ENCODE data around the gene NRAP. TPM values are rescaled to one million over a fixed set of nuclear protein-coding genes. Genes with fewer than 3 reads are reported as not detected.

The NRAP gene
- polyA plus RNA-seq, 3 donors = not detected

- no peak overlapping the region for H3K27ac ChIP-seq (ENCODE audit: low read depth in 1 of 2, low read length in 2 of 2)
- no peak overlapping the region for H3K4me2 ChIP-seq (replicated peaks; ENCODE audit: extremely low read depth, low read length, poor library complexity, severe bottlenecking)
- no peaks in the 10 kb centered on the region for H3K9me3 ChIP-seq (replicated peaks in 1 of 2; ENCODE audit: control insufficient read depth in 1 of 2, insufficient read depth in 1 of 2, low read length in 2 of 2)
- intact Hi-C loops (cut with micrococcal nuclease) = no loop called here
- H3K9ac ChIP-seq (ENCODE audit: insufficient read depth, low read length, poor library complexity, severe bottlenecking) = no peak overlapping the region
- Mint-ChIP-seq H3K27ac (no peak overlapping the region), H3K36me3 (no peaks in the 10 kb centered on the region), H3K27me3 (ENCODE audit: low read depth in 3 of 3) (peaks cover 21 to 29% (median 24%) of the 10 kb centered on the region in 3 donors), H3K4me3 (no peak overlapping the region), H3K4me1 (no peaks in the 10 kb centered on the region), H3K9me3 (no peaks in the 10 kb centered on the region)
- no peak for DNase-seq
- no peak overlapping the region for H2AFZ ChIP-seq (ENCODE audit: insufficient read depth, low read depth, low read length, poor library complexity, severe bottlenecking)
- 71% methylated on average over 4 of the region's 9 CpGs for WGBS (ENCODE audit: insufficient coverage)
- H3K27me3 ChIP-seq (ENCODE audit: control insufficient read depth in 2 of 2, insufficient read depth in 2 of 2, low read length in 2 of 2) = peaks cover 12 to 14% of the 10 kb centered on the region in 2 donors
- H4K20me1 ChIP-seq (ENCODE audit: insufficient read depth, low read length) = no peaks in the 10 kb centered on the region
- no peaks in the 10 kb centered on the region for H3K4me1 ChIP-seq (ENCODE audit: control insufficient read depth in 1 of 2, insufficient read depth in 2 of 2, low read length in 2 of 2)
- no peak overlapping the region for H3K4me3 ChIP-seq (replicated peaks in 1 of 3; ENCODE audit: low read depth in 2 of 3, low read length in 3 of 3)
- H3K36me3 ChIP-seq (replicated peaks in 1 of 2; ENCODE audit: control insufficient read depth in 1 of 2, insufficient read depth in 2 of 2, low read length in 2 of 2) = no peaks in the 10 kb centered on the region
- H3K79me2 ChIP-seq (ENCODE audit: insufficient read depth, low read length) = no peaks in the 10 kb centered on the region
- no peak for TF ChIP-seq CTCF (IDR thresholded peaks at IDR 0.05)
Observed at GRCh38 chr10:113620936-113621335, 42.9 kb downstream of the NRAP start.

GRCh38 chr10:113620511-113620910 is 43.3 kb downstream of the NRAP start:
- Histone ChIP-seq H3K79me2 (ENCODE audit: insufficient read depth, low read length) (no peaks in the 10 kb centered on the region), H3K9me3 (replicated peaks in 1 of 2; ENCODE audit: control insufficient read depth in 1 of 2, insufficient read depth in 1 of 2, low read length in 2 of 2) (no peaks in the 10 kb centered on the region), H4K20me1 (ENCODE audit: insufficient read depth, low read length) (no peaks in the 10 kb centered on the region), H3K9ac (ENCODE audit: insufficient read depth, low read length, poor library complexity, severe bottlenecking) (no peak overlapping the region), H3K4me1 (ENCODE audit: control insufficient read depth in 1 of 2, insufficient read depth in 2 of 2, low read length in 2 of 2) (no peaks in the 10 kb centered on the region), H2AFZ (ENCODE audit: insufficient read depth, low read depth, low read length, poor library complexity, severe bottlenecking) (no peak overlapping the region), H3K36me3 (replicated peaks in 1 of 2; ENCODE audit: control insufficient read depth in 1 of 2, insufficient read depth in 2 of 2, low read length in 2 of 2) (no peaks in the 10 kb centered on the region), H3K4me3 (replicated peaks in 1 of 3; ENCODE audit: low read depth in 2 of 3, low read length in 3 of 3) (no peak overlapping the region), H3K4me2 (replicated peaks; ENCODE audit: extremely low read depth, low read length, poor library complexity, severe bottlenecking) (no peak overlapping the region), H3K27ac (ENCODE audit: low read depth in 1 of 2, low read length in 2 of 2) (no peak overlapping the region), H3K27me3 (ENCODE audit: control insufficient read depth in 2 of 2, insufficient read depth in 2 of 2, low read length in 2 of 2) (peaks cover 12 to 14% of the 10 kb centered on the region in 2 donors)
- DNase-seq = no peak
- H3K27me3 Mint-ChIP-seq (ENCODE audit: low read depth in 3 of 3) = peaks cover 21 to 32% (median 24%) of the 10 kb centered on the region in 3 donors
- H3K4me1 Mint-ChIP-seq = no peaks in the 10 kb centered on the region
- intact Hi-C loops (cut with micrococcal nuclease) = no loop called here
- no peak for TF ChIP-seq CTCF (IDR thresholded peaks at IDR 0.05)
- no peaks in the 10 kb centered on the region for H3K36me3 Mint-ChIP-seq
- H3K4me3 Mint-ChIP-seq = no peak overlapping the region
- H3K9me3 Mint-ChIP-seq = no peaks in the 10 kb centered on the region
- no peak overlapping the region for H3K27ac Mint-ChIP-seq
- WGBS (ENCODE audit: insufficient coverage) = no CpG with 5 or more reads among the region's 8 CpGs
